HG03520 (cell line): ENCODE measurements around the gene PROCA1.
"Not testable (repeated sequence)": the region's sequence is repeated elsewhere in the genome, so short reads cannot be mapped to it uniquely, and the experiment has no call there.

Source experiments
- ATAC-seq: cut with Tn5 transposase; IDR thresholded peaks from one replicate; pipeline ENCODE4 v1.9.1; 2021; ENCODE audit warnings: mild to moderate bottlenecking, moderate library complexity; ENCODE audit not compliant: unreplicated experiment

The PROCA1 gene

DNA sequence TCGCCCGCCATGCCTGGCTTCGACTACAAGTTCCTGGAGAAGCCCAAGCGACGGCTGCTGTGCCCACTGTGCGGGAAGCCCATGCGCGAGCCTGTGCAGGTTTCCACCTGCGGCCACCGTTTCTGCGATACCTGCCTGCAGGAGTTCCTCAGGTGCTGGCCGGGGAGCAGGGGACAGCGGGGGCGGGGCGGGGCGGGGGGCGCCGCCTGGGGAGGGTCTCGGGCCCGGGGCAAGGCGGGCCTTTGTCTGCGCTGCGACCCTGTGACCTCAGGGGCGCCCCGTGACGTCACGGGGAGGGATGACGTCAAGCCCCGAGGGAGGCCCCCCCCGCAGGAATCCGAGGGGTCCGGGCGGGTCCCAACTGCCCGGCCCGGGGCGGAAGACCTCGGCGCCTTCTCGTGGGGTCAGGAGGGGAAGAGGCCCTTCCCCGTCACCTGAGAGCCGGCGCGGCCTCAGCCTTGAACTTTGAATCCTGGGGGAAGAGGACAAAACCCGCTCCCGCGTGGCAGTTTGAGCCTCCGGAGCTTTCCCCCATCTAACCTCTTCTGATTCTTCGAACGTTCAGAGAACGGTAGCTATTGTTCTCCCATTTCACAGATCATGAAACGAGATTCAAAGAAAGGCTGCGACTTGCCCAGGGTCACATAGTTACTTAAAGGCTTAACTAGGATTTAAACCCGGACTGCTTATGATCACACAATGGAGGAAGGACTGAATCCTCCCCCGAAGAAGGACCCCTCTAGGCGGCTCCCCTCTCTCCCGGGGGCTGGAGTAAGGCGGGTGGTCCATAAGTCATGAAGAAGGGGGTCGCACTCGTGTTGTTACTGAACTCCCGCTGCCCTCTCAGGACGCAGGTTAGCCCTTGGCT lies 32.6 kb upstream of the PROCA1 start:
- peak; percentile 13 for ATAC-seq

DNA sequence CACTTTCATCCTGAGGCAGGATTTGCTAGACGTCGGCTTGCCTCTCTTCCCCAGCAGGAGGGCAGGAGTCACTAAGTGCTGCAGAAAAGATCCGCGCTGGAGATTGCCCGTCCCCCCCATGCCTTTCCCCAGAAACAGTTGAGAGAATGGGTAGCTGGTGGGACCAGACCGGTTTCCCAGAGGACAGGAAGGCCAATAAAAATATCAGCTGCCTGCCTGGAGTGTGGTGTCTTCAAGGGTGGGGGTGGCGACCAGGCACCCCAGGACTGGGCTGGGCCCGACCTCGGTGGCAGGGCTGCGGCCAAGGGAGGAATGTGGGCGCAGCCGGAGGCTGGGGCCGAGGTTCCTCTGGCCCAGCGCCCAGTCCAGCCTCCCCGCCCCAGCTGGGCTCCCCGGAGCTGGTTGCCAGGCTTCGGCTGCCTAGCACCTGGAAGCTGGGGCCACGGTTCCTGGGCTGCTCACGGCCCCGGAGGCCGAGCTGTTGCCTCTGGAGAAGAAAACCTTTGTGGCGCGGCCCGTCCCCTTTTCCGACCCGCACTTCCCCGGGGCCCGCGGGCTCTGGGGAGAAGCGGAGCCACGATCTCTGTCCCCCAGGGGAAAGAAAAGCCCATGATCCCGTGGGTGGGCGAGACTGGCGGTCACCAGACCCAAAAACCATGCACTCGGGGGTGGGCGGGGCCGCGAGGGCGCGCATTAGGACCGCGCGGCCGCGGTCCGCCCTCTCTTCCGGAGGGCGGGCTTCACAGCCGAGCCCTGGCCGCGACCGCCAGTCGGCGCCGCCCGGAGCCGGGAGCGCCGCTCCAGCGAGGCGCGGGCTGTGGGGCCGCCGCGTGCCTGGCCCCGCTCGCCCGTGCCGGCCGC lies 31.8 kb upstream of the PROCA1 start, which contains the start of gene TRAF4:
TRAF4 (plus strand) TSS at position 769 of the 861 bp plus-strand sequence. CDS start 102 bp downstream, outside the sequence.
- peak; percentile 46 for ATAC-seq

DNA sequence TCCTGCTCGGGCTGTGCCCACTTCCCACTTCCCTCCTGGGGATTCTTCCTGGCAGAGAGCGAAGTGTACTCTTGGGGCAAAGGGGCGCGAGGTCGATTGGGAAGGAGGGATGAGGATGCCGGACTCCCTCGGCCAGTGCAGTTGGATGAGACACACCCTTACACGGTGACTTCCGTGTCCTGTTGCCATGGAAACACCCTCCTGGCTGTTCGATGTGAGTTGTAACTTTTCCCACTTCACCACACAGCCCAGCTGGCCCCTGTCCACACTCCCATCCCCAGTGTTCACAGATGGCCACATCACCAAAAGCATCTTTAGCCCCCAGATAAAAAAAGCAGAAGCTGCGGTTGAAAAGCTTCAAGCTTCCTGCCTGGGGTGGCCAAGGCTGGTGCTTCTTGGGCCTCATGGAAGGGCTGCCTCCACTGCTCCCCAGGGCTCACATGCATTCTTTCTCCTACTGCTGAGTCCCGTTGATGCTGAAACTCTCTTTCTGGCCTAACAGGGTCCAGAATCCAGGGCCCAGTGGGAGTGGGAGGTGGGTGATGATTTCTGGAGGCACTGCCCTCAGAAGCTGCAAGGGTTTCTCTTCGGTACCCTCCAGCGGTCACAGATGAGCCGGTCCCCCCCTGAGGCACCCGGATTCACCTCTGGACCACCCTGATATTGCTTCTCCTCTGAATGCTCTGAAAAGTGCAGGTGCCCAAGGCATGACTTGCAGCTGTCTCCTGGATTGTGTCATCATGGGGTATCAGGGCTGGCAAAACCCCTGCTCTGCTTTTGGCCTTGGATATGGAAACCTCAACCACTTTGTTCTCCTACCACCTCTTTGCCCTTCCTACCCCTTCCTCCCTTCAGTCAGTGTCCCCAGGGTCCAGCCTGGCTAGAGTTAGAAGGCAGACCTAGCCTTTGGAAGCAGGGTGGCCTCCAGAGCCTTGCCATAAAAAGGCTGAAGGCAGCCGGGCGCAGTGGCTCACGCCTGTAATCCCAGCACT lies 30.0 kb upstream of the PROCA1 start:
- no peak for ATAC-seq

DNA sequence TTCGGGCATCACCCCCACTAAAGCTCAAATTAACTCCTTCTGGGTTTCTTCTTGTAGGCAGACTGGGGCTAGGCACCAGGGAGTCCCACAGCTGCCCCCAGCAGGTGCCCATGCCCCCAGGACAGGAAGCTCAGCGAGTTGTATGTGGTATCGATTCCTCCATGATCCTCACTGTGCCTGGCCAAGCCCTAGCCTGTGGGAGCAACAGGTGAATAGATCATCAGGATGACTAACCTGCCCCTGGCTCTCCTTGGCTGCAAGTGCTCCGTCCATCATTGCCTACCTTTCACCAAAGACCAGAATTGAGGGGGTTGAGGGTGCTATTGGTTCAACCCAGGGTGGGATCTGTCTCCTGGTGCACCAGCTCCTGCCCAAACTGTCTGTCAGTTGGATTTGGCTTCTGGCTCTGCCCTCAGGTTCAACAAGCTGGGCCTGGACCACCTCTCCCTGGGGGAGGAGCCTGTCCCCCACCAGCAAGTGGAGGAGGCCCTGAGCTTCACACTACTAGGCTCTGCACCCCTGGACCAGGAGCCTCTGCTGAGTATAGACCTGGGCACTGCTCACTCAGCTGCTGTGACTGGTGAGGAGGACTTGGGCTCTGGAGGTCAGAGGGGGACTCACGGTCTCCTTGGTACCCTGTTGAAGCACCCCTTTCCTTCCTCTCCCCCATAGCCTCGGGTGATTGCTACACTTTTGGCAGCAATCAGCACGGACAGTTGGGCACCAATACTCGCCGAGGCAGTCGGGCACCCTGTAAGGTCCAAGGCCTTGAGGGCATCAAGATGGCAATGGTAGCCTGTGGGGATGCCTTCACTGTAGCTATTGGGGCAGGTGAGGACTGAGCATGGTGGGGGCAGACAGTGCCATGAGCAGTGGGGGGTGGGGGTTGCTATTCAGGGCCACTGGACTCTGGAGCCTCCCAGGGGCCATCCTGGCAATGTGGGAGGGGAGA lies 29.0 kb upstream of the PROCA1 start:
- no peak for ATAC-seq

DNA sequence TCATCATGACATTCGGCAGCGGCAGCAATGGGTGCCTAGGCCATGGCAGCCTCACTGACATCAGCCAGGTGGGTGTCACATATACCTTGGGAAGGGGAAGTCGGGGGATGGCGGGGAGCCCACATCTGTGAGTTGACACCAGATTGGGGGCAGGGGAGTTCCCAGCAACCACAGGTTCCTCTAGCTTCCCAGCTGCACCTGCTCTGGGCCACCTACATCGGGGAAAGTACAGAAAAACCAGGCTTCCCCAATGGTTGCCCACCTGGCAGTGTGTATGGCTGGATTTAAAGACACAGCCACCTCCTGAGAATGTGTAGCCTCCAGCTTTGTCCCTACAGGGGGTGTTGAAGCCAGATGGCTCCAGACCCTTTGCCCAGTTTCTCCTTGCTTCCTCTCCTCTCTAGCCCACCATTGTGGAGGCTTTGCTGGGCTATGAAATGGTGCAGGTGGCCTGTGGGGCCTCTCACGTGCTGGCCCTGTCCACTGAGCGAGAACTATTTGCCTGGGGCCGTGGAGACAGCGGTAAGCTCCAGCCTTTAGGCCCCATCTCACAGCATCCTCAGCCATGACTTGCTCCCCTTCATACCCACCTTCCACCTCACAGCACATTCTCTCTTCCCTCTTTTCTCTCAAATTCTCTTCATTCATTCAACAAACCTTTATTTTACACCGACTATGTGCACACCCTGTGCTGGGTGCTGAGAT lies 27.1 kb upstream of the PROCA1 start:
- no peak for ATAC-seq

DNA sequence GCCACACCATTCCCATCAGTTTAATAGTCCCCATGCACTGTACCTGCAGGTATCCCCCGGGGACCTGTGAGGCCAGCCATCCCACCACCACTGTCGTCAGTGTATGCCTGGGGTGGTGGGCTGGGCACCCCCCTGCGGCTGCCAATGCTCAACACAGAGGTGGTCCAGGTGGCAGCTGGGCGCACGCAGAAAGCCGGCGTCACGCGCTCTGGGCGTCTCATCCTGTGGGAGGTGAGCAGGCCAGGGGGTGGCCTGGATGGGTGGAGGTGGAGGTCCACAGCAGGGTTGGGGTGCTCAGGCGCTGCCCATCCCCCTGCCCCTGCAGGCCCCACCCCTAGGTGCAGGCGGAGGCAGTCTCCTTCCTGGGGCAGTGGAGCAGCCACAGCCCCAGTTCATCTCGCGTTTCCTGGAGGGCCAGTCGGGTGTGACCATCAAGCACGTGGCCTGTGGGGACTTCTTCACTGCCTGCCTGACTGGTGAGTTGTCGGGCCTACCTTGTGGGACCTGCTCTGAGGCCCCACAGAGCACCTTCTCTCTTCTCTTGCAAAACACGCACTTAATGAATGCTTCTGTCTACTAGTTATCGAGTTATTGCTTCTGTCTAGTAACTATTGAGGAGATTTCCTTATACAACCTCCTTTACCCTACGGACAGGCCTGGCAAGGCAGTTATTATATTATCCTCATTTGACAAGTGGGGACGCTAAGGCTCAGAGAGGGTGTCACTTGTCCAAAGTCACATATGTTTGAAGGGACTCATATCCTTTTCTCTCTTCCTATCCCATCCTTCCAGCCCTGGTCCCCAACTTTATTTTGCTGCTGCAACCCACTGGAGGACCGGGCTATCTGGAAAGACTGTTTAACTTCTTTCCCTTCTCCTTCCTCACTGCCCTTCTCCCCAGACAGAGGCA lies 26.3 kb upstream of the PROCA1 start:
- peak; percentile 58 for ATAC-seq

DNA sequence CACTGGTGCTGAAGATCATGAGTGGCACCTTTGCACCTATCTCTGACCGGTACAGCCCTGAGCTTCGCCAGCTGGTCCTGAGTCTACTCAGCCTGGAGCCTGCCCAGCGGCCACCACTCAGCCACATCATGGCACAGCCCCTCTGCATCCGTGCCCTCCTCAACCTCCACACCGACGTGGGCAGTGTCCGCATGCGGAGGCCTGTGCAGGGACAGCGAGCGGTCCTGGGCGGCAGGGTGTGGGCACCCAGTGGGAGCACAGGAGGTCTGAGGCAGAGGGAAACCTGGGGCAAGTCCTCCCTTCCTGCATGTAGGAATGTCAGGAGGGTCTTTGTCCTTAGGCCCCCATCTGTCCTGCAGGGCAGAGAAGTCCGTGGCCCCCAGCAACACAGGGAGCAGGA lies 25.6 kb upstream of the PROCA1 start:
- ATAC-seq = no peak

DNA sequence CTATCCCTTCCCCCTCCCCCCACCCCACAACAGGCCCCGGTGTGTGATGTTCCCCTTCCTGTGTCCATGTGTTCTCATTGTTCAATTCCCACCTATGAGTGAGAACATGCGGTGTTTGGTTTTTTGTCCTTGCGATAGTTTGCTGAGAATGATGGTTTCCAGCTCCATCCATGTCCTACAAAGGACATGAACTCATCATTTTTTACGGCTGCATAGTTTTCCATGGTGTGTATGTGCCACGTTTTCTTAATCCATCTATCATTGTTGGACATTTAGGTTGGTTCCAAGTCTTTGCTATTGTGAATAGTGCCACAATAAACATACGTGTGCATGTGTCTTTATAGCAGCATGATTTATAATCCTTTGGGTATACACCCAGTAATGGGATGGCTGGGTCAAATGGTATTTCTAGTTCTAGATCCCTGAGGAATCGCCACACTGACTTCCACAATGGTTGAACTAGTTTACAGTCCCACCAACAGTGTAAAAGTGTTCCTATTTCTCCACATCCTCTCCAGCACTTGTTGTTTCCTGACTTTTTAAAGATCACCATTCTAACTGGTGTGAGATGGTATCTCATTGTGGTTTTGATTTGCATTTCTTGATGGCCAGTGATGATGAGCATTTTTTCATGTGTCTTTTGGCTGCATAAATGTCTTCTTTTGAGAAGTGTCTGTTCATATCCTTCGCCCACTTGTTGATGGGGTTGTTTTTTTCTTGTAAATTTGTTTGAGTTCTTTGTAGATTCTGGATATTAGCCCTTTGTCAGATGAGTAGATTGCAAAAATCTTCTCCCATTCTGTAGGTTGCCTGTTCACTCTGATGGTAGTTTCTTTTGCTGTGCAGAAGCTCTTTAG lies 24.5 kb upstream of the PROCA1 start:
- ATAC-seq = not testable (repeated sequence)

DNA sequence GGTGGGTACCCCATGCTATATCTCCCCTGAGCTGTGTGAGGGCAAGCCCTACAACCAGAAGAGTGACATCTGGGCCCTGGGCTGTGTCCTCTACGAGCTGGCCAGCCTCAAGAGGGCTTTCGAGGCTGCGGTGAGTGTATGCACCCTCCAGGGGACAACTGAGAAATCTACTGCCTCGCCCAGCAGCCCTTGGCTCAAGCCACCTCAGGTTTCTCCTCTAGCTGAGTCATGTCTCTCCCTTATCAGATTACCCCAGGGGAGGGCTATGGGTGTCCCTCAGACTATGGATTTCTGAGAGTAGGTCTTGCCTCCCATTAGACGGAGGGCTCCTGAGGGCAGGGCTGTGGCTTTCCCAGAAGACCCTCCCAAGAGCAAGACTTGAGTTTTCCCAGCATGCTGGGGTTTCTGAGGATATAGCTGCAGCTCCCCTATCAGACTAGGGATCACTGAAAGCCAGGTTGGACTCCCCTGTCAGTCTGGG lies 23.6 kb upstream of the PROCA1 start:
- no peak for ATAC-seq

DNA sequence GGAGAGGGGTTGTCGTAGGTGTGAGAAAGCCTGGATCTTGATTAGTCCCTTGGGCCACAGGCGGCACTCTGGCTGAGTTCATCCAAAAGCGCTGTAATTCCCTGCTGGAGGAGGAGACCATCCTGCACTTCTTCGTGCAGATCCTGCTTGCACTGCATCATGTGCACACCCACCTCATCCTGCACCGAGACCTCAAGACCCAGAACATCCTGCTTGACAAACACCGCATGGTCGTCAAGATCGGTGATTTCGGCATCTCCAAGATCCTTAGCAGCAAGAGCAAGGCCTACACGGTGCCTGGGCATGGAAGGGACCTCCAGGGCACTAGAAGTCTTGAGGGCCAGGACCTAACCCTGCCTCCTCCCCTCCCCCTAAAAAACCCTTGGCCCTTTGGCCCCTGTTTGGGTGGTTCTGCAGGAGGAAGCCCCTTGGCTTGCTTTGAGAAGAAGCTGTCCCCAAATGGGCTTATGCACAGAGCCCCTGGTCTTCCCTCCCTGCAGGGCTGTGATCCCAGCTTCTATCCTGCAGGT lies 23.1 kb upstream of the PROCA1 start:
- ATAC-seq = no peak

DNA sequence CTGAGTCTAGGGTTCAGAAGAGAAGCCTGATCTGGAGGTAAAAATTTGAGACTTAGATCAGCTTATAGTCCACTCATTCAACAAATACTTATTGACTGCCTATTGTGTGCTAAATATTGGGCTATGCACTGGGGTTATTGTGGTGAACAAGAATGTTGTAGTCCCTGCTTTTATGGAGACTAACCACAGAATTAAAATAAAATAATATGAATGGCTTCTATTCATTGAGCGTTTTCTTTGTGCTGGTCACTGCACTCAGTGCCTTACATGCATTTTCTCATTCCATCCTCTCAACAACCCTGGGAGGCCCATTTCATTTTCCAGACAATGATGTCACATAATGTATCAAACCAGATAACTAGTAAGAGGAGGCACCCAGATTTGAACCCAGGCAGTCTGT lies 21.7 kb upstream of the PROCA1 start:
- no peak for ATAC-seq

DNA sequence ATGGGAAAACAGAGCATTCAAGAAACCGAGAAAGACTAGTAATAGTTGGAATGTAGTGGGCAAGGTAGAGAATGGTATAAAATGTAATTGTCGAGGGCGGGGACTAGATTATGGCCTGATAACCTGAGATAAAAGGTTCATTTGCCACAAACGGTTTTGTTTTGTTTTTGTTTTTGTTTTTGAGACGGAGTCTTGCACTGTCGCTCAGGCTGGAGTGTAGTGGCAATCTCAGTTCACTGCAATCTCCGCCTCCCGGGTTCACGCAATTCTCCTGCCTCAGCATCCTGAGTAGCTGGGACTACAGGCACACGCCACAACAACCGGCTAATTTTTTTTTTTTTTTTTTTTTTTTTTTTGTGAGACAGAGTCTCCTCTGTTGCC lies 18.3 kb upstream of the PROCA1 start:
- ATAC-seq = no peak

DNA sequence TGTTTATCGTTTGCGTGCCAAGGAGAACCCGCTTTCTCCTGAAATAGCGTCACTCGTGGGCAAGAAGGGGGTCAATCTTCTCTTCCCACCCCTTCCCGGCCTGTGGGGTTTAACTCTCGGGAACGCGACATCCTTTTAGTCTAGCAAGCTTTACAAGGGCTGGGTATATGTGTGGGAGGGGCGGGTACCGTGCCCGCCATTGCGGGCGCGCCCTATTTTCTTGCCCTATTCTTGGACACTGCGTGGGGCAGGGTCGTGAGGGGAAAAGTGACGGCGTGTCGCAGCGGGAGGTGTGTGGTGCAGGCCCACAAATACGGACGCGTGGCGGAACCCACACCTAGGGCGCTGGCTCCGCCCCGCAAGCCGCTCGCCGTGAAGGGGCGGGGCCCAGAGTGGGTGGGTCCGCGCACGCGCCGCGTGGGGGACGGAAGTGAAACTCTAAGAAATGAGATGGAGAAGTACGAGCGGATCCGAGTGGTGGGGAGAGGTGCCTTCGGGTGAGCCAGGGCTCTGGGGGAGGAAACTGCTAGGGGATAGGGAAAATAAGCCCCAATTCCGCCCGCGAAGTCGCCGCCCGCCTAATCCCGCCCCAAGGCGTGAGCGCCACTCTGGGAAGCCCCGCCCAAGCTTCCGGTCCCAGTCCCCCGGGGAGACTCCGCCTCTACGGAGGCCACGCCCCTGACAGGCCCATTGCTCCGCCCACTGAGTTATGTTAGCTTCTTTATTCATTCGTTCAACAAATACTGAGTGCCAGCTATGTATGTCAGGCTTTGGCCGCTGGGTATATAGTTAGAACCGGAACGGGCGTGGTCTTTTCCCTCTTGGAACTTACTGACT lies 16.9 kb upstream of the PROCA1 start, which contains the start of gene NEK8:
NEK8 (plus strand) TSS at position 425 of the 837 bp plus-strand sequence; CDS start at position 451, 26 bp downstream.
- peak; percentile 27 for ATAC-seq

DNA sequence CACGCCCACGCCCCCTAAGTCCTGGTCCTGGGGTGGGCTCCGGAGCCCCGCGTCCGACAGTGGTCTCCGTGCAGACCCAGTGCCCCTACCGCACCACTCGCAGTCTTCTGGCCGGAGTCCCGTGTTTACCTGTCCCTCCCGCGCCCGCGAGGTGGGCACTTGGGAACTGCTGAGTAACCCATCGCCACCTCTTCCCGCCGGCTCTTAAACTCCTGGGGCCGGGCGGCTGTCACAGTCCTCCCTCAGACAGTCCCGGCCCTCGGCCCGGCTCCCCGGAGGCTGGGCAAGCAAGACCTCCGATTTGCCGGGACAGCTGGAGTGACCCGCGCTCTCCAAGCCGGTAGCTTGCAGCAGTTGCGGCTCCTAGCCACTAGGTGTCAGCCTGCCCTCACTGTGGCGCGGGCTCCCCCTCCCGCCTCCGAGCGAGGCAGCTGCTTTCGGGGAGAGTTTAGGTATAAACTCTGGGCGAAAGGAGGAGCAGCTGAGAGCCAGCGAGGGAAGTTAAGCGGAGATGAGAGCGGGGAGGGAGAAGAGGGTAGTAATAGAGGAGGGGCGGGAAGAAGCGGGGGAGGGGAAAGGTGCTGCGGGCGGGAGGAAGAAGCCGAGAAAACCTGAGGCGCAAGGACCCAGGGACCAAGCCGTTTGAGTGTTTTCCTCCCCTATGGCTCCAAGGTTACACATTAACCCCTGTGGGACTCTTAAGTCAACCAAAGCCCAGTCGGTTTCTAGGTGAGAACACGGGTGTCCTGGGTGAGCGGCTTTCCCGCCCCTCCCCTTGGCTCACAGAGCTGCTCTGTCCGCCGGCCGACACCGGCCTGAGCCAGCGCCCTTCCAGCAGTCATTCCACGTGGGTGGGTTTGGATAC lies 15.2 kb upstream of the PROCA1 start:
- ATAC-seq = peak; percentile 31

DNA sequence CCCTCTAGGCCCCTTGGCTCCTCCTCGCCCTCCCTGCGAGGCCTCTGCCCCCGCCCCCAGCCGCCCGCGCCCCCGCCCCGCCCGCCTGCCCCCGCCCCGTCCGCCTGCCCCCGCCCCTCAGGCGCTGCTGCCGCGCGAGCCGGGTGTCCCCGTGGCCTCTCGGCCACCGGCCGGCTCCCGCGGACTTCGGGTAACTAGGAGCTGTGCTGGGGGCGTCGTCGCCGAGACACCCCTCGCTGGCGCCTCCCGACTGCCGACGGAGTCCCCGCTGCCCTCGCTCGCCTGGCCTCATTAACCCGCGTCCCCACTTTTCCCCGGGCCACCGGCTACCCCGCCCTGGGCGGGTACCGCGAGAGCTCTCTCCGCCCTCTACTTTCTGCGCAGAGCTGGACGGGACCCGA lies 14.5 kb upstream of the PROCA1 start, which contains the start of gene TLCD1:
TLCD1 (minus strand) TSS at position 8 of the 401 bp plus-strand sequence. CDS start 136 bp downstream, outside the sequence.
- no peak for ATAC-seq
